RWPE2 (cell line): ENCODE results near the gene KRT76.

Experiments
- ATAC-seq: fragments of 200-7000 bp; cut with Tn5 transposase; 3 replicates; pipeline ENCODE4 v1.9.1; 2021; ENCODE audit warnings: low read depth
- DNase-seq: peaks from one replicate; pipeline ENCODE4 v3.0.0-alpha.2; 2020; ENCODE audit warnings: low spot score
- H3K27ac ChIP-seq: fragments of 450-650 bp; 2 replicates; pipeline ENCODE4 v1.5.1; 2017; ENCODE audit warnings: mild to moderate bottlenecking; ENCODE audit not compliant: poor library complexity, severe bottlenecking
- H3K27me3 ChIP-seq: fragments of 250-450 bp; sonication (Bioruptor Pico); 2 replicates; pipeline ENCODE4 v1.5.1; 2021; ENCODE audit warnings: mild to moderate bottlenecking, moderate library complexity; ENCODE audit not compliant: insufficient read depth, poor library complexity, severe bottlenecking
- H3K36me3 ChIP-seq: fragments of 250-450 bp; sonication (Bioruptor Pico); 2 replicates; pipeline ENCODE4 v1.5.1; 2020; ENCODE audit warnings: low read depth, mild to moderate bottlenecking, moderate library complexity
- H3K4me1 ChIP-seq: fragments of 250-450 bp; sonication (Bioruptor Pico); 2 replicates; pipeline ENCODE4 v1.5.1; 2021; ENCODE audit warnings: mild to moderate bottlenecking, moderate library complexity; ENCODE audit not compliant: insufficient read depth, poor library complexity, severe bottlenecking
- H3K4me3 ChIP-seq: fragments of 250-450 bp; sonication (Bioruptor Pico); 2 replicates; pipeline ENCODE4 v1.5.1; 2021; ENCODE audit warnings: mild to moderate bottlenecking, moderate library complexity; ENCODE audit not compliant: severe bottlenecking
- H3K9me3 ChIP-seq: fragments of 250-450 bp; sonication (Bioruptor Pico); 2 replicates; pipeline ENCODE4 v1.5.1; 2021; ENCODE audit warnings: mild to moderate bottlenecking, moderate library complexity; ENCODE audit not compliant: severe bottlenecking
- TF ChIP-seq, protein P1 (sequence below): fragments of 450-650 bp; IDR thresholded peaks from one replicate; pipeline ENCODE4 v1.5.1; 2017; ENCODE audit warnings: mild to moderate bottlenecking, moderate library complexity; ENCODE audit not compliant: poor library complexity, severe bottlenecking

Gene KRT76

DNA sequence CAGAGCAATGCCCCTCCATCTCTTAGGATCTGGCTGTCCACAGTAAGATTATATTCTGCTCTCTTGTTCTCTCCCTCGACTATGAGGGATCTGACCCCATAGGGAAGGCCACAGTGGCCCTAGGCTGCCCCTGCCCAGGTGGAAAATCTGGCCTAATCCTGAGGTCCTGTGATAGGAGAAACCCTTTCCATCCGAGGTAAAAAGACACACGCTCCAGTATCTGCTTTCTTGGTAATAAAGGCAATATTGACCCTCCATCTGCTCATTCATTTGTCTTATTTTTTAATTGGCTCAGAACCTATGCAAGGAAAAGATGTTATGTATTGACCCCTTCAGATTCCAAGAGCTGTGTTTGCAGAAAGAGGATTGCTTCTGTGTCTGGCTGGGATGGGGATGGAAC is 9.7 kb downstream of the KRT76 start:
- no peak for ATAC-seq
- Histone ChIP-seq H3K4me3 (no peak overlapping the region), H3K27me3 (no peaks in the 10 kb centered on the region), H3K9me3 (no peaks in the 10 kb centered on the region), H3K4me1 (no peaks in the 10 kb centered on the region), H3K36me3 (no peaks in the 10 kb centered on the region), H3K27ac (no peak overlapping the region)
- no peak for DNase-seq
- TF ChIP-seq, protein P1, sequence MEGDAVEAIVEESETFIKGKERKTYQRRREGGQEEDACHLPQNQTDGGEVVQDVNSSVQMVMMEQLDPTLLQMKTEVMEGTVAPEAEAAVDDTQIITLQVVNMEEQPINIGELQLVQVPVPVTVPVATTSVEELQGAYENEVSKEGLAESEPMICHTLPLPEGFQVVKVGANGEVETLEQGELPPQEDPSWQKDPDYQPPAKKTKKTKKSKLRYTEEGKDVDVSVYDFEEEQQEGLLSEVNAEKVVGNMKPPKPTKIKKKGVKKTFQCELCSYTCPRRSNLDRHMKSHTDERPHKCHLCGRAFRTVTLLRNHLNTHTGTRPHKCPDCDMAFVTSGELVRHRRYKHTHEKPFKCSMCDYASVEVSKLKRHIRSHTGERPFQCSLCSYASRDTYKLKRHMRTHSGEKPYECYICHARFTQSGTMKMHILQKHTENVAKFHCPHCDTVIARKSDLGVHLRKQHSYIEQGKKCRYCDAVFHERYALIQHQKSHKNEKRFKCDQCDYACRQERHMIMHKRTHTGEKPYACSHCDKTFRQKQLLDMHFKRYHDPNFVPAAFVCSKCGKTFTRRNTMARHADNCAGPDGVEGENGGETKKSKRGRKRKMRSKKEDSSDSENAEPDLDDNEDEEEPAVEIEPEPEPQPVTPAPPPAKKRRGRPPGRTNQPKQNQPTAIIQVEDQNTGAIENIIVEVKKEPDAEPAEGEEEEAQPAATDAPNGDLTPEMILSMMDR: no peak

- ATAC-seq (no peak), DNase-seq (no peak)
- Histone ChIP-seq H3K27me3 (no peaks in the 10 kb centered on the region), H3K4me3 (no peak overlapping the region), H3K4me1 (no peaks in the 10 kb centered on the region), H3K9me3 (no peaks in the 10 kb centered on the region), H3K27ac (no peak overlapping the region), H3K36me3 (no peaks in the 10 kb centered on the region)
- TF ChIP-seq, protein P1: no peak
Observed at GRCh38 chr12:52767020-52767379, 10.1 kb downstream of the KRT76 start.

- Histone ChIP-seq H3K9me3 (no peaks in the 10 kb centered on the region), H3K27ac (no peak overlapping the region), H3K36me3 (no peaks in the 10 kb centered on the region), H3K4me3 (no peak overlapping the region), H3K4me1 (no peaks in the 10 kb centered on the region), H3K27me3 (no peaks in the 10 kb centered on the region)
- ATAC-seq: no peak
- TF ChIP-seq, protein P1: no peak
- no peak for DNase-seq
Observed at GRCh38 chr12:52766351-52767019, 10.7 kb downstream of the KRT76 start.

GRCh38 chr12:52765702-52766101 is 11.4 kb downstream of the KRT76 start:
- no peaks in the 10 kb centered on the region for H3K27me3 ChIP-seq
- no peaks in the 10 kb centered on the region for H3K4me1 ChIP-seq
- TF ChIP-seq, protein P1: no peak
- no peak overlapping the region for H3K27ac ChIP-seq
- no peak for ATAC-seq
- H3K4me3 ChIP-seq: no peak overlapping the region
- no peaks in the 10 kb centered on the region for H3K36me3 ChIP-seq
- no peak for DNase-seq
- peaks cover 3% of the 10 kb centered on the region for H3K9me3 ChIP-seq

- Histone ChIP-seq H3K36me3 (no peaks in the 10 kb centered on the region), H3K4me1 (no peaks in the 10 kb centered on the region), H3K4me3 (no peak overlapping the region), H3K27ac (no peak overlapping the region), H3K9me3 (peaks cover 4% of the 10 kb centered on the region), H3K27me3 (no peaks in the 10 kb centered on the region)
- TF ChIP-seq, protein P1: no peak
- no peak for DNase-seq
- no peak for ATAC-seq
Observed at GRCh38 chr12:52763991-52764390, 13.2 kb downstream of the KRT76 start.
